HG03280 (cell line): Measurements from ENCODE around the gene GGT1.
"Not testable (repeated sequence)": the region's sequence is repeated elsewhere in the genome, so short reads cannot be mapped to it uniquely, and the experiment has no call there.

Experiments used
- ATAC-seq: cut with Tn5 transposase; IDR thresholded peaks from one replicate; pipeline ENCODE4 v1.9.1; 2021; ENCODE audit warnings: mild to moderate bottlenecking, moderate library complexity; ENCODE audit not compliant: unreplicated experiment

GGT1 gene

GRCh38 chr22:24633231-24634023 lies 30.4 kb downstream of the GGT1 start:
- not testable (repeated sequence) for ATAC-seq

- ATAC-seq, result not testable (repeated sequence)
Observed at GRCh38 chr22:24634776-24635389, 31.9 kb downstream of the GGT1 start.

GRCh38 chr22:24636513-24636912 lies 33.5 kb downstream of the GGT1 start:
- not testable (repeated sequence) for ATAC-seq

GRCh38 chr22:24642307-24642706 lies 39.3 kb downstream of the GGT1 start:
- ATAC-seq, result not testable (repeated sequence)

- not testable (repeated sequence) for ATAC-seq
Observed at GRCh38 chr22:24644409-24644808, 41.4 kb downstream of the GGT1 start.

- not testable (repeated sequence) for ATAC-seq
Observed at GRCh38 chr22:24645408-24646399, 42.7 kb downstream of the GGT1 start.

GRCh38 chr22:24646756-24647155 lies 43.8 kb downstream of the GGT1 start:
- not testable (repeated sequence) for ATAC-seq

- not testable (repeated sequence) for ATAC-seq
Observed at GRCh38 chr22:24649371-24649770, 46.4 kb downstream of the GGT1 start.

GRCh38 chr22:24650884-24651283 lies 47.9 kb downstream of the GGT1 start:
- not testable (repeated sequence) for ATAC-seq

GRCh38 chr22:24665395-24665794 lies 62.4 kb downstream of the GGT1 start:
- ATAC-seq, result not testable (repeated sequence)

- not testable (repeated sequence) for ATAC-seq
Observed at GRCh38 chr22:24667904-24668303, 64.9 kb downstream of the GGT1 start.

GRCh38 chr22:24672532-24672931 lies 69.5 kb downstream of the GGT1 start:
- not testable (repeated sequence) for ATAC-seq
